Hematopoietic multipotent progenitor cell treated with erythropoietin and hydrocortisone succinate and interleukin-3 and kit ligand, for 15 days (in vitro differentiated cells): ENCODE results near the gene ZFR2.

Experiments
- DNase-seq: peaks from one replicate; pipeline ENCODE4 v3.0.0-alpha.2; 2015; ENCODE audit warnings: low spot score

Gene ZFR2

GRCh38 chr19:3785938-3786824, 82.7 kb downstream of the ZFR2 start, which contains the start of gene MATK:
Gene MATK (minus strand): TSS chr19:3786381. CDS start chr19:3785135, 1,246 bp downstream.
- DNase-seq = no peak

- no peak for DNase-seq
These were observed 83.3 kb downstream of the ZFR2 start for GRCh38 chr19:3785451-3785937.

- no peak for DNase-seq
These were observed 84.0 kb downstream of the ZFR2 start for GRCh38 chr19:3784607-3785450.

- no peak for DNase-seq
These were observed 84.9 kb downstream of the ZFR2 start for GRCh38 chr19:3783660-3784584.

DNA sequence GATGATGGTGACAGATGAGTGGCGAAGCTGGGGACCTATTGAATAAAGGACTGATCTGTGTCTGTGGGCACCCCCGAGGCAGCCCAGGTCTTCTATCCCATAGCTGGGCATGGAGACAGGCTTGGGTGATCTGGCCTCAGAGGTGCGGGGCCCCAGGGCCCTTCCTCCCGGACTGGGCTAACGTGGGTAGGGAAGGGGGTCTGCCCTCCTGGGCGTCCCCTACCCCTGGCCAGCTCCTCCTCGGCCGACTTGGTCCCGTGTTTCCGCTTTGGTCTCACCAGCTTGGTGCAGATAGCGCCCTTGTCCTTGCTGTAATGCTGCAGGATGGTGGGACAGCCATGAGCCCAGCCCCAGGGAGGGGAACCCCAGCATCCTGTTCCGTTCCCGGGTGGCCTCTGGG, 85.9 kb downstream of the ZFR2 start:
- no peak for DNase-seq

DNA sequence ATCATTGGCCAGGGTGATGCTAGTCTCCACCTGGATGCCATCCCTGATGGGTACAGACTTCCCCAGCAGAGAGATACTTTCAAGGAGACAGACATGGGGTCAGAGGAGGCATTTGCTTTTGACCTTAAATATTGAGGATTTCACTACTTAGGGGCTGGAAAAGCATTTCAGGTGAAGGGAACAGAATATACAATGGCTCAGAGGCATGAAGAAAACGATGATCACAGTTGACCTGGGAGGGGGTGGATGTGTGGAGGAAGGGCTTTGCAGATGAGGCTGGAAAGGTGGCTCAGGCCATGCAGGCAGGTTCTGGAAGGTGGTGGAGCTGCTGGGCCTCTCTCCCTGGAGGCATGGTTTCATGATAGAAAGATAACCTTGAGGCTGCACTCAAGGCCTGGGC, 86.5 kb downstream of the ZFR2 start:
- DNase-seq = no peak

GRCh38 chr19:3781603-3782002, 87.2 kb downstream of the ZFR2 start:
- DNase-seq = no peak

DNA sequence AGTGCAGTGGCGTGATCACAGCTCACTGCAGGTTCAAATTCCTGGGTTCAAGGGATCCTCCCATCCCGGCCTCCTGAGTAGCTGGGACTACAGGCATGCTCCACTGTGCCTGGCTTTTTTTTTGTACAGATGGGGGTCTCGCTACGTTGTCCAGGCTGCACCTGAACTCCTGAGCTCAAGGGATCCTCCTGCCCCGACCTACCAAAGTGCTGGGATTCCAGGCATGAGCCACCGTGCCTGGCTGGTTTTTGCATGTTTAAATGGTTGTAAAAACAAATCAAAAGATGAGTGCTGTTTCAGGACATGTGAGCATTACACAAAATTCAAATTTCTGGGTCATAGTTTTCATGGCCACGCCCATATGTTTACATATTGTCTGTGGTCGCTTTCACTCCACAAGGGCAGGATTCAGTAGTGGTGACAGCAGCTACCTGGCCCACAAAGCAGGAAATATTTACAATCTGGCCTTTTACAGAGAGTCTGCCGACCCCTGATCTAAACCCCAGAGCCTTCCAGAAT, 88.0 kb downstream of the ZFR2 start:
- no peak for DNase-seq

DNA sequence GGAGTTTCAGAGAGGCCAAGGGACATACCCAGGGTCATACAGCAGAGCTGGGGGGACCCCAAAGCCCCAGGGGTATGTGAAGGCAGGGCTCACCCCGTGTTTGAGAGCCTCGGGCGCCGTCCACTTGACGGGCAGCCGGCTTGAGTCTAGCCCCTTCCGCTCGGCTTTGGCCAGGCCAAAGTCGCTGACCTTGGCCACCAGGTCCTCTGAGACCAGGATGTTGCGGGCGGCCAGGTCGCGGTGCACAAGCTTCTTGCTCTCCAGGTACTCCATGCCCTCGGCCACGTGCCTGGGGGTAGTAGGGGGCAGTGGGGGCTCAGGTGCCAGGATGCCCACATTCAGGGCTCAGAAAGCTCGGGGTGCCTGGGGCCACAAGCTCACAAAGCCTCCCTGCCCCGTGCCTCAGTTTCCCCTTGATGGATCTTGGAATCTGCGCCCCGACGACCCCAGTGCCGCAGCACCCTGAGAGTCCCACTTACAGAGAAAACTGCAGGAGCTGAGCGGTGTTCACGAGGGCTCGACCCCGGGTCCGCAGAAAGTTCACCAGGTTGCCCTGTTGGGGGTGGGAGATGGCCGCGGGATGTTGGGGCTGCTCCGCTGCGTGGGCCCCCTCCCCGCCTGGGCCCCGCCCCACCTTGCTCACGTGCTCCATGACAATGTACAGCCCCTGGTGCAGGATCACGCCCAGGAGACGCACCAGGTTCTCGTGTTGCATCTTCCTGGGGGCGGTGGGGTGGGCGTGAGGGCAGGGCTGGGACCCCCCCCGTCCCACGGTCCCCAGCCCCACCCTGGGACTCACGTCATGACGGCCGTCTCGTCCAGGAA, 89.7 kb downstream of the ZFR2 start:
- DNase-seq = no peak

DNA sequence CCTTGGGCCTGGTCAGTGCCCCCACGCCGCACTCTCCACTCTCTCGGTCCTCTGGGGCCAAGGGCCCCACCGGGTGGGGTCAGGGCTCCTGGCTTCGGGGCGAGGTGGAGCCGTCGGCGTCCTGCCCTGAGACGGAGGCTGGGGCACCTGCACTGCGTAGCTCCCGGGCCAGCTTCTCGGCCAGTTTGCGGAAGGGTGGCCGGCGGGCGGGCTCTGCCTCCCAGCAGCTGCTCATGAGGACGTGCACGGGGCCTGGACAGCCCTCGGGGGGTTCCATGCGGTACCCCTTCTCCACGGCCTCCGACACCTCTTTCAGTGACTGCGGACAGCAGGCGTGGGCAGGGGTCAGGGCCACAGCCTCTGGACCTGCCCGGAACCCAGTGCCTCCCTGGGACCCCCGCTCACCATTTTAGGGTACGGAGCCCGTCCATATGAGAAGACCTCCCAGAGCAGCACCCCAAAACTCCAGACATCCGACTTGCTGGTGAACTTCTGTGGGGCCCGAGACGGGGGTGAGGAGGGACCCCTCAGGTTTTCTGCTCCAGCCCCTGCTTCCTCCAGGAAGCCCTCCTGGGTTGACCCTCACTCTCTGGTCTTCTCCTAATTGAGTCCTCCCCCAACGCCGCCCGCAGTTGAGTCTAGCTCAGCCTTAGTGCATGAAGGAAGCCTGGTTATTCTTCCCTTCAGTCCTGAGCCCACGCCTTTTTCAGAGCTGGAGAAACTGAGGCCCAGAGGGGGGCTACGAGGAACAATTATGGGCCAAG, 90.6 kb downstream of the ZFR2 start:
- DNase-seq = no peak

DNA sequence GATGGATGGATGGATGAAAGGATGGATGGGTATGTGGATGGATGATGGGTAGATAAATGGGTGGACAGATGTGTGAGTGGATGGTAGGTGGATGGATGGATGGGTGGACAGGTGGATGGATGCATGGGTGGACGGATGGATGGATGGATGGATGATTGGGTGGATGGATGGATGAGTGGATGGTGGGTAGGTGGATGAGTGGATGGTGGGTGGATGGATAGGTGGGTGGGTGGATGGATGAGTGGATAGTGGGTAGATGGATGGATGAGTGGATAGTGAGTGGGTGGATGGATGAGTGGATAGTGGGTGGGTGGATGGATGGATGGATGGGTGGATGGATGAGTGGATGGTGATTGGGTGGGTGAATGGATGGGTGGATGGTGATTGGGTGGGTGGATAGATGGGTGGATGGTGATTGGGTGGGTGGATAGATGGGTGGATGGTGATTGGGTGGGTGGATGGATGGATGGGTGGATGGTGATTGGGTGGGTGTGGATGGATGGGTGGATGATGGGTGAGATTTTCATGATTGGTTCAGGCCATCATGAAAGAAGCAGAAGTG, 92.3 kb downstream of the ZFR2 start:
- no peak for DNase-seq

GRCh38 chr19:3775831-3776230, 93.0 kb downstream of the ZFR2 start:
- DNase-seq = no peak

- no peak for DNase-seq
These were observed 93.5 kb downstream of the ZFR2 start for GRCh38 chr19:3775374-3775711.

GRCh38 chr19:3774621-3775373, 94.0 kb downstream of the ZFR2 start:
- no peak for DNase-seq

GRCh38 chr19:3773814-3774515, 94.9 kb downstream of the ZFR2 start:
- no peak for DNase-seq

DNA sequence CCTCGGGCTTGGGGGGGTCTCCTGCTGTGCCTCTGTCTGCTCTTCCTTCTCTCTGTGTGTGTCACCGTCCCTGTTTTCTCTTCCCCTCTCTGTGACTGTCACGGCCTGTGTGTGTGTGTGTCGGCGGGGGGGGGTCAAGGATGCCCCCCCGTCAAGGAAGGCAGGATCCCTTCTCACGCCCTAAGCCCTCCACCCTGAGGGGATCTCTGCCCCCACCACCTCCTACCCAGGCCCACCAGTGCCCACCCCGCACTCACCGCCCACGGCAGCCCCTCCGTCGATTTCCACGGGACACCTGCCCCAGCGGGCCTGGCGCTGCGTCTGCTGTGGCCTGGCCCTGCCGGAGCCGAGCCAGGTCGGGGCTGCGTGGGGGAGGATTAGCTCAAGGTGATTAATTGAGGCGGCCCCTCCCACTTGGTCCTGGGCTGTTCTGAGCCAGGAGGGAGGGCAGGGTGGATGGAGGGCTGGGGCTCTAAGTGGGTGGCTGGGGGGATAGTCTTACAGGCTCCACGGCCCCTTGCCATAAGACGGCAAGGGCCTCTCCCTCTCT, 96.9 kb downstream of the ZFR2 start, which contains the start of gene RAX2:
Gene RAX2, minus strand, starts transcription at position 323 of the 550 bp plus-strand sequence. CDS start 486 bp downstream, outside the sequence.
- DNase-seq = no peak

- no peak for DNase-seq
These were observed 97.6 kb downstream of the ZFR2 start for GRCh38 chr19:3771000-3771905.
